ENCODE data around the gene IGSF9B. TPM values are rescaled to one million over a fixed set of nuclear protein-coding genes. Genes with fewer than 3 reads are reported as not detected.

IGSF9B gene
- polyA plus RNA-seq, 6 donors from 2014 or later: not detected

DNA sequence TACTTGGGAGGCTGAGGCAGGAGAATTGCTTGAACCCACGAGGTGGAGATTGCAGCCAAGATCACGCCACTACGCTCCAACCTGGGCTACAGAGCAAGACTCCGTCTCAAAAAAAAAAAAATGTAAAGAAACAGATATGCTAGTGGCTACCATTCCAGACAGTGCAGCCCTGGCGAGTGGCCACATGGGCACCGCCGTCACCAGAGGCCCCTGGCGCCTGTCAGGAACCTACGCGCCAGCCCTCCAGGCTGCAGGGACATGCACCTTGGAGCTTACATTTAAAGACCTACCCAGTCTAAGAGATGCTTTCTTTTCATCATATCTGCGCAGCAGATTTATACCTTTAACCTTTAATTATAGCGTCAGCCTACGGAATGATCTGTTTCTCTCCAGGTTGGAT, 37.2 kb upstream of the IGSF9B start:
- ATAC-seq (ENCODE audit: low read depth in 2 of 2): no peak
- Mint-ChIP-seq H3K27ac (no peak overlapping the region), H3K9me3 (peaks cover 0 to 2% (median 0%) of the 10 kb centered on the region in 7 donors), H3K4me1 (peaks cover 0 to 7% (median 0%) of the 10 kb centered on the region in 3 donors), H3K36me3 (no peaks in the 10 kb centered on the region), H3K4me3 (no peak overlapping the region), H3K27me3 (peaks cover 10 to 16% (median 14%) of the 10 kb centered on the region in 3 donors)
- DNase-seq: no peak

DNA sequence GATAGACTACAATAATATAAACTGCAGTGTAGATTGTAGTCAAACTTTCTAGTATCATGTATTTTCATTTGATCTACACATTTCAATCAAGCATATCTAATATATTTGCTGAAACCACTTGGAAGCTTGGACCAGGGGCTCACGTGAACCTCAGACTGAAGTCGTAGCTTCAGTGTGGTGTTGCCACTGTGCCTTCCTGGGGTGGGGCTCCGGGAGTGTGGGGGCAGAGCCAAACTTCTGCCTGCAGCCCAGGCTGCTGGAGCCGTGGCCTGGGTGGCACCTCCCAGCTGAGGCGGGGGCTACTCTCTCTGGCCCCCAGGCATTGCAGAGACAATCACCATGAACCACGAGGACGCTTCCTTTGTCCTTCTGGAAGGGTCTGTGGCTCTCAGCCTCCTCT, 36.3 kb upstream of the IGSF9B start:
- H3K27ac Mint-ChIP-seq: no peak overlapping the region
- DNase-seq (no peak), ATAC-seq (ENCODE audit: low read depth in 2 of 2) (no peak)
- H3K4me3 Mint-ChIP-seq: no peak overlapping the region
- H3K27me3 Mint-ChIP-seq: peaks cover 5 to 16% (median 14%) of the 10 kb centered on the region in 3 donors
- H3K36me3 Mint-ChIP-seq: no peaks in the 10 kb centered on the region
- H3K9me3 Mint-ChIP-seq: peaks cover 0 to 2% (median 0%) of the 10 kb centered on the region in 7 donors
- H3K4me1 Mint-ChIP-seq: peaks cover 0 to 7% (median 0%) of the 10 kb centered on the region in 3 donors

DNA sequence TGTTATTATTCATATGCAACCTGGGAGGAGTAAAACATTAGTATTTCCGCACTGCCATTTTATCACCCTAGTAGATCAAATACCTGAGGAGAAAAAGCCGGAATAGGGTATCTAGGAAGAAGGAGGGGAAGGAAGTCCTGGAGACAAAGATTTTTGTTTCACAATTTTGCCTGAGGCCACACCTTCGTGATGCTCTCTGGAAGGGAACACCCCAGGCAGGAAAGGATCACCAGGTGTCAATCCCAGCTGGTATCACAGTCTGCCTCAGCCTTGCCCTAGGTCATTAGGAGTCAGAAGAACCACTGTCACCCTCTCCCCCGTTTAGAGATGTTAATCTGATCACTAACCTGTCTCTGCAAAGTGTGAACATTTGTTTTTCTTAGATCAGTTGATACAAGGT, 35.4 kb upstream of the IGSF9B start:
- ATAC-seq (ENCODE audit: low read depth in 2 of 2): no peak
- no peak for DNase-seq
- H3K27me3 Mint-ChIP-seq: peaks cover 4 to 14% (median 5%) of the 10 kb centered on the region in 3 donors
- no peaks in the 10 kb centered on the region for H3K36me3 Mint-ChIP-seq
- peaks cover 0 to 4% (median 0%) of the 10 kb centered on the region in 3 donors for H3K4me1 Mint-ChIP-seq
- no peak overlapping the region for H3K27ac Mint-ChIP-seq
- H3K9me3 Mint-ChIP-seq: peaks cover 0 to 1% (median 0%) of the 10 kb centered on the region in 7 donors
- no peak overlapping the region for H3K4me3 Mint-ChIP-seq

DNA sequence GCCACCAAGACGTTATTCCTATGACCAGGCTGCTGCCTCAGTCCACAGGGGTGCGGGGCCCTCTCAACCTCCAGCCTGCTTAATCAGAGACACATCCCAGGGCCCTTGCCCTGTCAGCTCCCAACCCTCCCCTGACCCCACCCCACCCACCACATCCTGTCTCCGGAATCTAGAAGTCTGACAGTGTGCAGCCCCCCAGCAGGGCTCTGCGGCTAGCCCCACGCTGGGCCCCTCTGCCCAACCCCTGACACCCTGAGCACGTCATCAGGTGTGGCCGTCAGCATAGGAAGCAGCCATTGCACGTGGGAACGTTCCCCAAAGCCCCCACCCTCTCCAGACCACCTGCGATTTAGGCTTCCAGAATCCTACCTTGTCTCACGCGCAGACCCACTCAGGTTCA, 34.3 kb upstream of the IGSF9B start:
- H3K27me3 Mint-ChIP-seq: peaks cover 3 to 12% (median 7%) of the 10 kb centered on the region in 3 donors
- ATAC-seq (ENCODE audit: low read depth in 2 of 2) (no peak), DNase-seq (no peak)
- peaks cover 0 to 1% (median 0%) of the 10 kb centered on the region in 7 donors for H3K9me3 Mint-ChIP-seq
- H3K36me3 Mint-ChIP-seq: no peaks in the 10 kb centered on the region
- H3K4me1 Mint-ChIP-seq: peaks cover 0 to 4% (median 0%) of the 10 kb centered on the region in 3 donors
- no peak overlapping the region for H3K27ac Mint-ChIP-seq
- H3K4me3 Mint-ChIP-seq: no peak overlapping the region

DNA sequence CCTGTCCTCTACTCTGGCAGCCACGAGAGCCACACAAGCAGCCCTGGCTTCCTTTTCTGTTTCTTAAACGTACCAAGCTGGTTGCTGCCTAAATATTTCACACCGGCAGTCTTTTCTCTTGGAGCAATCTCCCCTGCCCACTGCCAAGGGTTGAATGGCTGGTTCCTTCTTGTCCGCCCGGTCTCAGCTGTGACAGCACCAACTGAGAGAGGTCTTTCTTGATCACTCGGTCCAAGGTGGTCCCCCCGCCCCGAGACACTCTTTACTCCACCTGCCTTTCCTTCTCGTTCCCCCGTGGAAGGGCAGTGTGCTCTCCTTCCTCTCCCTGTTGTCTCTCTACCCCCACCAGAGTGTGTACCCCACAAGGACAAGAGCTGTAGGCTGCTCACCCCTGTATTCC, 33.7 kb upstream of the IGSF9B start:
- Mint-ChIP-seq H3K27ac (no peak overlapping the region), H3K4me3 (no peak overlapping the region), H3K36me3 (no peaks in the 10 kb centered on the region), H3K9me3 (peaks cover 0 to 3% (median 0%) of the 10 kb centered on the region in 7 donors), H3K27me3 (peaks cover 5 to 12% (median 10%) of the 10 kb centered on the region in 3 donors), H3K4me1 (peaks cover 0 to 4% (median 0%) of the 10 kb centered on the region in 3 donors)
- ATAC-seq (ENCODE audit: low read depth in 2 of 2) (no peak), DNase-seq (no peak)

DNA sequence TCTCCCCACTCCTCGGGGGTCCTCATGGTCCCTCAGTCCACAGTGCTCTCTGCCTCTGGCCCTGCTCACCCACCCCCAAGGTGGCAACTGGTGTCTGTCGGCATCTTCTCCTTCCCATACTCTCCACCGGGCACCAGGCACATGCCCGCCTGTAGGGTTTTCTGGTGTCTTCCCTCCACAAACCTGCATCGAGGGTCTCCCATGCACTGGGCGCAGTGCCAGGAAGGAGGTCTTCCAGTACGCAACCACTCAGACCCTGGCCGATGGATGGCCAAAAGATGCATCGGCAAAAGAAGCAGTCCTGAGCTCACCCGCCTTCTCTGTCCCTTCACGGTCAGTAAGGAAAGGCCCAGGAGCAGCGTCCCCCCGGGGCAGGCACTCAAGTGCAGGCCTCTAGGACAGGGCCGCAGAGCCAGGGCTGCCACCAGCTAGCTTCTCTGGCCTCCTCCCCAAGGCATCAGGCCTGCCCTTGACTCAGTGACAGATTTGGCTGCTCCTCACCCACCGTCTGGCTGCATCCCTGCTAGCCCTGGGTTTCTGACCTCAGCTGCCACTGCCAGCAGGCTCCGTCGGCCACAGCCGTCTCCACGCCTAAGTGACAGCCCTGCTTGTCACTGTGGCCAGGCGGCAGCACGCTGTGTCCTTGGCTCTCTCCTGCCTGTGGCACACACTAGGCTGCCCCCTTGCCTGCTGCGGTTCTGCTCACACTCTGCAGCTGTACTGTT, 32.1 kb upstream of the IGSF9B start:
- Mint-ChIP-seq H3K4me3 (no peak overlapping the region), H3K4me1 (no peaks in the 10 kb centered on the region), H3K36me3 (no peaks in the 10 kb centered on the region), H3K27me3 (peaks cover 7 to 12% (median 11%) of the 10 kb centered on the region in 3 donors), H3K27ac (peak overlapping the region in 1 of 6 donors; percentile 52), H3K9me3 (peaks cover 0 to 3% (median 0%) of the 10 kb centered on the region in 7 donors)
- ATAC-seq (ENCODE audit: low read depth in 2 of 2) (no peak), DNase-seq (no peak)

DNA sequence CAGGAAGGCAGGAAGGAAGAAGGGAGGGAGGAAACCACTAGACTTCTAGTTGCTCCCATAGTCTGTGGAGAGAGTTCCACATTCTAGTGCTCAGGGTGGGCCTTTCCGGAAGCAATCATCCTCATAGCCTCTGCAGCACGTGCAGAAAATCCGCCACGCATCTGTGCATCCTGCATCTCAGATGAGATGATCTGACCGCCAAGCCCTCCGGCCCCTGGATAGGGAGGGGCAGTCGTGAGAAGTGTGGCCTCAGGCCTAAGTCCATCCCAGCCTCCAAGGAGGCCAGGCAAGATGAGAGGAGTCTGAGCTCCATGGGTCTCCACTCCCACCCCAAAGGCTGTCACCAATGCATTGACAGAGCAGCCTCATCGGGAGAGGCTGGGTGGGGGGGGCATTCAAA, 30.4 kb upstream of the IGSF9B start:
- H3K9me3 Mint-ChIP-seq: peaks cover 0 to 3% (median 0%) of the 10 kb centered on the region in 7 donors
- DNase-seq (no peak), ATAC-seq (ENCODE audit: low read depth in 2 of 2) (no peak)
- H3K27me3 Mint-ChIP-seq: peaks cover 7 to 21% (median 17%) of the 10 kb centered on the region in 3 donors
- no peaks in the 10 kb centered on the region for H3K4me1 Mint-ChIP-seq
- H3K36me3 Mint-ChIP-seq: no peaks in the 10 kb centered on the region
- H3K27ac Mint-ChIP-seq: no peak overlapping the region
- no peak overlapping the region for H3K4me3 Mint-ChIP-seq

DNA sequence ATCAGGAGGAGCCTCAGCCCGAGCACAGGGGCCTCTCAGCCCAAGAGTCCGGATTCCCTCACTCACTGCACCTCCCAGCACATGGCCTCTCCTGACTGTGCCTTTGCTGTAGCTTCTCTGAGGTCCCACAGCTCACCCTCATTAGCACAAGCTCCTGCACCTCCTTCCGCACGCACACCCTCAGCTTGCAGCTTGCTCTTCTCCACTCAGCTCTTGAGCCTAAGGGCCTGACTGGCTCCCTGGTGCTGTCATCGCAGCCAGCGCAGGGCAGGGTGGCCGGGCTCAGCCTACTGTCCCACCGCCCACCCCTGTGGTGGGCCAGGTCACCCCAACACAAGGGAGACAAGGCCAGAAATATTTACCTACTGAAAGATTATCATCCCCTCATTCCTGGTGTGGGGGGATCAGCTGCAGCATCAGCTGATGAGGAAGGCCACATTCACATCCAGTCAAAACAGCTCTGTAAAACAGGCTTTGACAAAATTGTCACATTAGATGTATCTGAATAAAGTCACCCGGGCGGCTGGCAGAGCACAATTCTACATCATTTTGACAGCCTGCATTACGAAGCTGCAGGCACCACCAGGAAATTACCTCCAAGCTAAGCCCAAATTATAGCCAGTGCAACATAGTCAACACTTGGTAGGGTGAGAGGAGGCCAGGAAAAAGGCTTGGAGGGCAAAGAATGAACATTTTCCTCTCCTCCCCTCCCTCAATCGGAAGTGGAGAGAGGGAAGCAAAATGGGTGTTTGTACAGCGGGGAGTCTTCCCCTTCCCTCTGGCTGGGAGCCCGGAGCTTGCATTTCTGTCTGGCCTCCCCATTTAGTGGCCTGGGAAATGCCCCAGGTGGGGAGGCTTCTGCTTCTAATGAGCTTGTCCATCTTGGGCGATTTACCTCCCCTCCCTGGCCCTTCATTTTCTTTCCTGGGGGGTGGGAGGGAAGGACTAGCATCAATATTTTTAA, 29.5 kb upstream of the IGSF9B start:
- Mint-ChIP-seq H3K9me3 (peaks cover 0 to 3% (median 0%) of the 10 kb centered on the region in 7 donors), H3K36me3 (no peaks in the 10 kb centered on the region), H3K27ac (peak overlapping the region in 1 of 6 donors; percentile 59), H3K4me3 (no peak overlapping the region), H3K4me1 (no peaks in the 10 kb centered on the region), H3K27me3 (peaks cover 5 to 26% (median 26%) of the 10 kb centered on the region in 3 donors)
- no peak for DNase-seq
- ATAC-seq (ENCODE audit: low read depth in 2 of 2): no peak

DNA sequence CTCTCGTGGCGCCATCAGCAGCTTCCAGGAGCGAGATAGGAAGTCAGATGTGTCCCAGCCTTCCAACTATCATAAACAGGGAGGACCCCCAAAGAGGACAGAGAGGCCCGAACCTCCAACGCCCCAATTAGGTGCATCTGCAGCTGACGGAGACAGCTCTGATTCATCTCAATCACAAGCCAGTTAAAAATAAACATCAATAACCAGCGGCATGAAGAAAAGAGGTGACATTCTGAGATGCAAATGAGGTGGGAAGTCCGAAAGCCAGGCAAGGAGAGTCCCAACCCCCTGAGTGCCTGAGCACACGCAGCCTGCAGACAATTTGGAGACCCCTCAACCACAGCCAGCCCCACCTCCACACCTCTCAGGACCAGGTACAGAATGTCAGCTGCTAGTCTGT, 28.1 kb upstream of the IGSF9B start:
- no peaks in the 10 kb centered on the region for H3K4me1 Mint-ChIP-seq
- H3K9me3 Mint-ChIP-seq: peaks cover 0 to 3% (median 0%) of the 10 kb centered on the region in 7 donors
- H3K27ac Mint-ChIP-seq: no peak overlapping the region
- ATAC-seq (ENCODE audit: low read depth in 2 of 2) (no peak), DNase-seq (no peak)
- H3K36me3 Mint-ChIP-seq: no peaks in the 10 kb centered on the region
- no peak overlapping the region for H3K4me3 Mint-ChIP-seq
- H3K27me3 Mint-ChIP-seq: peaks cover 5 to 28% (median 21%) of the 10 kb centered on the region in 3 donors

DNA sequence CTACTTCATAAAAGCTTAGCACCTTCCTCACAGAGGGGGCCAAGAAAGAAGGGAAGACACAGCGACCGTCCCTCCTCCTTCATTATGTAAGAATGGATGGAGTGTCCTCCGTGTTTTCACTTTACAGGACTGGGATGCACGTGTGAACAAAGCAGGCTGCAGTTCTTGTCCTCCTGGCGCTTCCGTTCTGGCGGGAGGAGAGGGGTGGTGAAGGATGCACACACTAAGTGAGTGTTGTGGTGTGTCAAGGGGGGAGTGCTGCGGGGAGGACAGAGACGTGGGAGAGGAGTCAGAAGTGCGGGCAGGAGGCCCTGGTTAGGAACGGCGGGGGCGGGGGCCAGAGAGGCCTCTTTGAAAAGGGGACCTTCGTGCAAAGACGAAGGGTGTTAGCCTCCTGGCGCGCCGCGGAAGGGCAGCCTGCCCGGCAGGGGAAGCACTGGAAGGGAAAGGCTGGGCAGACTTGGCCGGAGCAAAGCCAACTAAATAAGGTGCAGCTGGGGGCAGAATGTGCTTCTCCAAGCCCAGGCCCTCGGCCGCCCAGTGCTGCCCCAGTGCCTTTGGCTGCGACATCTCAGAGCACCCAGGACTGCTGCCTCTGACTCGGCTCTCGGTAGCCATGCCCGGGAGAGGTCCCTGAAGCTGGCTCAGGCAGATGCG, 27.0 kb upstream of the IGSF9B start:
- Mint-ChIP-seq H3K4me1 (no peaks in the 10 kb centered on the region), H3K27ac (no peak overlapping the region), H3K4me3 (no peak overlapping the region), H3K36me3 (no peaks in the 10 kb centered on the region), H3K9me3 (peaks cover 0 to 3% (median 0%) of the 10 kb centered on the region in 7 donors), H3K27me3 (peaks cover 14 to 28% (median 21%) of the 10 kb centered on the region in 3 donors)
- ATAC-seq (ENCODE audit: low read depth in 2 of 2) (no peak), DNase-seq (no peak)

DNA sequence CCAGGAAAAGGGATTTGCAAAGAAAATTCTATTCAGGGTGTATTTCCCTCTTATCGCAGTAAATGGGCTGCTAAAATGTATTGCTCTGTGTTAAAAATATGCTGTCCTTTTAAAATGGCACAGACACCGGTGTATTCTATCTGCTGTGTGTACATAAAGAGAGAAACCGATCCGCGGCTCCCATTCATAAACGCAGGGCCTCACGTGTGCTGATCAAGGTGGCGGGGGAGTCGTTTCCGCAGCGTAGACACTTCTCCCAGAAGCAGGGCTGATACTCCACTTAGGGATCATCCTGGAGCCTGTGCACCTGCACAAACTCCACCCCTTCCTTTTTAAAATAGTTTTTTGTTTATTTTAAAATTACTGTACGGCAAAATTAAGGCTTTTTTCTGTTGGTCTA, 26.1 kb upstream of the IGSF9B start:
- Mint-ChIP-seq H3K27ac (no peak overlapping the region), H3K4me1 (no peaks in the 10 kb centered on the region), H3K9me3 (peaks cover 0 to 3% (median 0%) of the 10 kb centered on the region in 7 donors), H3K36me3 (no peaks in the 10 kb centered on the region), H3K27me3 (peaks cover 18 to 31% (median 21%) of the 10 kb centered on the region in 3 donors), H3K4me3 (no peak overlapping the region)
- DNase-seq (no peak), ATAC-seq (ENCODE audit: low read depth in 2 of 2) (no peak)

DNA sequence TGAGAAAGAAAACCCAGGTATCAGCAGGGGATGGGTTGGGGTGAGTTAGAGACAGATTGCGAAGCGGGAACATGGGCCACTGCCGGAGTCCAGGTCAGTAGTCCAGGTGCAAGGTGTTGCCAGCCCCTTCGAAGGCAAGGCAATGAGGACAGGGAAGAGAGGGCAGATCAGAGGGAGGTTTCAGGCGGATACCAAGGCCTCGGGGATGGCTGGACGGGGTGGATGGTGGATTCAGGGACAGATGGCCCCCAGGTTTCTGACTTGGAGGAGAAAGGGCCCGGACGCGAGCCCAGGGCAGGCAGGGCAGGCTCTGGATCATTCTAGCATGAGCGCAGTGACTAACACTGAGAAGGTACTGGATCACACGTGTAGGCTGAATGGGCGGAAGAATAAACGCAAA, 25.4 kb upstream of the IGSF9B start:
- H3K9me3 Mint-ChIP-seq: peaks cover 0 to 3% (median 0%) of the 10 kb centered on the region in 7 donors
- no peak for DNase-seq
- peaks cover 18 to 37% (median 21%) of the 10 kb centered on the region in 3 donors for H3K27me3 Mint-ChIP-seq
- ATAC-seq (ENCODE audit: low read depth in 2 of 2): no peak
- H3K4me1 Mint-ChIP-seq: no peaks in the 10 kb centered on the region
- peak overlapping the region in 1 of 8 donors; percentile 1 for H3K4me3 Mint-ChIP-seq
- H3K27ac Mint-ChIP-seq: no peak overlapping the region
- no peaks in the 10 kb centered on the region for H3K36me3 Mint-ChIP-seq

DNA sequence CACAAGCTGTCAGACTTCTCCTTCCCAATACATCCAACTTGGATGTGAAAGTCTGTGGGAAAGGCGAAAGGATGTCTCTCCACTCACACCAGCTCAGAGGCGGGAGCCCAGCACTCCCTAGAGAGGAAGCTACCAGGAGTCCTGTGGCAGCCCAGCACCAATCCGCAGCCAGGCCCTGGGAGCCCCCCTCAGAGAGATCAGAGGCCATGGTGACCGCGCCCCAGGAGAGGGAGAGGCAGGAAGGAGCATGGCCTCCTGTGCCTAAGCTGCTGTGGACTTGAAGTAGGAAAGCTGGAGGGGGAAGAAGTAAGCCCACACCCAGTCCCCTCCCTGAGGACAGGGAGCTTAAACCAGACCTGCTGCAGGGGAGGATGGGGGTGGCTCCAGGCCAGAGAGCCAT, 24.4 kb upstream of the IGSF9B start:
- Mint-ChIP-seq H3K9me3 (peaks cover 0 to 2% (median 0%) of the 10 kb centered on the region in 7 donors), H3K36me3 (no peaks in the 10 kb centered on the region), H3K4me3 (no peak overlapping the region), H3K27me3 (peaks cover 14 to 36% (median 19%) of the 10 kb centered on the region in 3 donors), H3K27ac (no peak overlapping the region), H3K4me1 (no peaks in the 10 kb centered on the region)
- no peak for ATAC-seq (ENCODE audit: low read depth in 2 of 2)
- DNase-seq: no peak
